ENCODE data around the gene HELZ.
"Not testable (repeated sequence)": the region's sequence is repeated elsewhere in the genome, so short reads cannot be mapped to it uniquely, and the experiment has no call there.

HELZ gene, protein sequence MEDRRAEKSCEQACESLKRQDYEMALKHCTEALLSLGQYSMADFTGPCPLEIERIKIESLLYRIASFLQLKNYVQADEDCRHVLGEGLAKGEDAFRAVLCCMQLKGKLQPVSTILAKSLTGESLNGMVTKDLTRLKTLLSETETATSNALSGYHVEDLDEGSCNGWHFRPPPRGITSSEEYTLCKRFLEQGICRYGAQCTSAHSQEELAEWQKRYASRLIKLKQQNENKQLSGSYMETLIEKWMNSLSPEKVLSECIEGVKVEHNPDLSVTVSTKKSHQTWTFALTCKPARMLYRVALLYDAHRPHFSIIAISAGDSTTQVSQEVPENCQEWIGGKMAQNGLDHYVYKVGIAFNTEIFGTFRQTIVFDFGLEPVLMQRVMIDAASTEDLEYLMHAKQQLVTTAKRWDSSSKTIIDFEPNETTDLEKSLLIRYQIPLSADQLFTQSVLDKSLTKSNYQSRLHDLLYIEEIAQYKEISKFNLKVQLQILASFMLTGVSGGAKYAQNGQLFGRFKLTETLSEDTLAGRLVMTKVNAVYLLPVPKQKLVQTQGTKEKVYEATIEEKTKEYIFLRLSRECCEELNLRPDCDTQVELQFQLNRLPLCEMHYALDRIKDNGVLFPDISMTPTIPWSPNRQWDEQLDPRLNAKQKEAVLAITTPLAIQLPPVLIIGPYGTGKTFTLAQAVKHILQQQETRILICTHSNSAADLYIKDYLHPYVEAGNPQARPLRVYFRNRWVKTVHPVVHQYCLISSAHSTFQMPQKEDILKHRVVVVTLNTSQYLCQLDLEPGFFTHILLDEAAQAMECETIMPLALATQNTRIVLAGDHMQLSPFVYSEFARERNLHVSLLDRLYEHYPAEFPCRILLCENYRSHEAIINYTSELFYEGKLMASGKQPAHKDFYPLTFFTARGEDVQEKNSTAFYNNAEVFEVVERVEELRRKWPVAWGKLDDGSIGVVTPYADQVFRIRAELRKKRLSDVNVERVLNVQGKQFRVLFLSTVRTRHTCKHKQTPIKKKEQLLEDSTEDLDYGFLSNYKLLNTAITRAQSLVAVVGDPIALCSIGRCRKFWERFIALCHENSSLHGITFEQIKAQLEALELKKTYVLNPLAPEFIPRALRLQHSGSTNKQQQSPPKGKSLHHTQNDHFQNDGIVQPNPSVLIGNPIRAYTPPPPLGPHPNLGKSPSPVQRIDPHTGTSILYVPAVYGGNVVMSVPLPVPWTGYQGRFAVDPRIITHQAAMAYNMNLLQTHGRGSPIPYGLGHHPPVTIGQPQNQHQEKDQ (N-terminal part only)

DNA sequence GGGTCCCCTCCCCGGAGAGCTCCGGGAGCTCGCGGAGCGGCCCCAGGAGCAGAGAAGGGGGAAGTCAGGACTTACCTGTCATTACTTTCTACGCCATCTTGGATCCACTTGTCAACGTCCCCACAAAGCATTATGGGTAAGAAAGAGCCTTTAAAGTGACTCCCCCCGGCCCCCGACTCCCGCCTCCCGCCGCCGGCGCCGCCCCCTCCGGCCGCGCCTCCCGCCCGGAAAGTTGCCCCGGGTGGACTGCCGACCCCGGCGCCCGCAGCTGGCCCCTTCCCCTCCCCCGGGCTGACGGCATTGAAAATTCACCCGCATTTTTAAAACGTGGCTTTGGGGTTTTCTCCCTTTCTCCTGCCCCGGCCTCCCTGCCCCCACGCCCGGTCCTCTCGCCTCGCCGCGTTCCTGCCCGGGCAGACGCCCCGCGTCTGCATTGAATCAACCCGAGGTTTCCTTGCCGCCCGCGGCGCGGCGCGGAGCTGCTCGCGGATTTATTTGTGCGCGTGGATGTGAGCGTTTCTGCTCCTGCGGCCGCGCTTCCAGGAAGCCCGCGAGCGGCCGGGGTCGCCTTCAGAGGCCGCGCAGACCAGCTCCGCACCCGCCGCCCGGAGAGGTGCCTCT lies at the start of gene HELZ:
Gene HELZ (minus strand): TSS at position 124 of the 621 bp plus-strand sequence. CDS start 26,392 bp downstream, outside the sequence.
- peak; percentile 62 for DNase-seq (ENCODE audit: low read depth)

GRCh38 chr17:67293251-67294203 lies 48.5 kb upstream of the HELZ start:
- no peak for DNase-seq (ENCODE audit: low read depth)

GRCh38 chr17:67290711-67291291 lies 45.8 kb upstream of the HELZ start:
- no peak for DNase-seq (ENCODE audit: low read depth)

DNA sequence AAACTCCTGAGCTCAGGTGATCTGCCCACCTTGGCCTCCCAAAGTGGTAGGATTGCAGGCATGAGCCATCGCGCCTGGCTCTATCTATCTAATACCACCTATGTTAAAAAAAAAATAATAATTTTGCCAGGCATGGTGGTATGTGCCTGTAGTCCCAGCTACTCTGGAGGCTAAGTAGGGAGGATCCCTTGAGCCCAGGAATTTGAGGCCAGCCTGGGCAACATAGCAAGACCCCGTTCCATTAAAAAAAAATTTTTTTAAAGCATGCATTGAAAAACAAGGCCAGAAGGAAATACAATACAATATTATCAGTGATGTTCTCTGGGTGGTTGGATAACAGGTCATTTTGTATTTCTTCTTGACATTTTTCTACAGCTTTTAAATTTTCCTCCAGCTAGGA lies 45.2 kb upstream of the HELZ start:
- no peak for DNase-seq (ENCODE audit: low read depth)

- peak; percentile 24 for DNase-seq (ENCODE audit: low read depth)
Measured at GRCh38 chr17:67289181-67289876, 44.3 kb upstream of the HELZ start.

DNA sequence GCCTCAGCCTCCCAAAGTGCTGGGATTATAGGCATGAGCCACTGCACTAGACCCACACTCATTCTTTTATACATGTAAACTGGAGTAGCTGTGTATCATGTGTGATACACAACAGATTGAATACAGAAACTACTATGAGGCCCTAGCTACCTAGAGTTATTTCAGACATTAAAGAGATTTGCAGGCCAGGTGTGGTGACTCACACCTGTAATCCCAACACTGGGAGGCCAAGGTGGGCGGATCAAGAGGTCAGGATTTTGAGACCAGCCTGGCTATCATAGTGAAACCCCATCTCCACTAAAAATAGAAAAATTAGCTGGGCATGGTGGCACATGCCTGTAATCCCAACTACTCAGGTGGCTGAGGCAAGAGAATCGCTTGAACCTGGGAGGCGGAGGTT lies 41.8 kb upstream of the HELZ start:
- DNase-seq (ENCODE audit: low read depth): not testable (repeated sequence)

GRCh38 chr17:67285360-67285759 lies 40.4 kb upstream of the HELZ start:
- no peak for DNase-seq (ENCODE audit: low read depth)

DNA sequence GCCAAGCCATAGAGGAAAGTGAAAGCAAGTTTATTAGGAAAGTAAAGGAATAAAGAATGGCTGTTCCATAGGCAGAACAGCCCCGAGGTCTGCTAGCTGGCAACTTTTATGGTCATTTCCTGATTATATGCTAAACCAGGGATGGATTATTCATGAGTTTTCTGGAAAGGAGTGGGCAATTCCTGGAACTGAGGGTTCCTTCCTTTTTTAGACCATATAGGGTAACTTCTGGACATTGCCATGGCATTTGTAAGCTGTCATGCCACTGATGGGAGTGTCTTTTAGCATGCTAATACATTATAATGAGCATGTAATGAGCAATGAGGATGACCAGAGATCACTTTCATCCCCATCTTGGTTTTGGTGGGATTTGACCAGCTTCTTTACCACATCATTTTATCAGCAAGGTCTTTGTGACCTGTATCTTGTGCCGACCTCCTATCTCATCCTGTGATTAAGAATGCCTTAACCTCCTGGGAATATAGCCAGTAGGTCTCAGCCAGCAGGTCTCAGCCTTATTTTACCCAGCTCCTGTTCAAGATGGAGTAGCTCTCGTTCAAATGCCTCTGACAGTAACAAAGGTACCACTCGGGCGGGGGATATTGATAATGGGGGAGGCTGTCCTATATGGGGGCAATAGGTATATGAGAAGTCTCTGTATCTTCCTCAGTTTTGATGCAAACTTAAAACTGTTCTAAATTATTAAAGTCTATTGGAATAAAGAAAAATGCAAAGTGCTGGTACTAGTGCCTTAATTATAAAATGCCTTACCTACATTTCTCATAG lies 38.9 kb upstream of the HELZ start:
- no peak for DNase-seq (ENCODE audit: low read depth)

GRCh38 chr17:67281743-67282142 lies 36.7 kb upstream of the HELZ start:
- no peak for DNase-seq (ENCODE audit: low read depth)

DNA sequence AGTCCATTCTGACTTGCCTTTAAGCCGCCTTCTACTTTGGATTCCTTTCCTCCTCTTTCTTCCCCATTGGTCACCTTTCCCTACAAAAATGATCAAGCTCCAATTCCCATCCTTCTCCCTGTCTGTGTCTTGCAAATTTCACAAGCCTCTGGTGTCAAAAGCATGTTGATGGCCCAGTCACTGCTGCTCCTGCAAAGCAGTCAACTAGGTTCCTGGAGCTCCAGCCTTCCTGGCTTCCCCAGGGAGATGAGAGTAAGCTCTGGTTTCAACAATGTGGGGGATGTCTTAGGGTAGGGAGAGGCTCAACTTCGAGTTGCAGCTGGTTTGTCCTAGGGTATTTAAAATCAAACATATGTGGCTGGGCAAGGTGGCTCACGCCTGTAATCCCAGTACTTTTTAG lies 36.1 kb upstream of the HELZ start:
- DNase-seq (ENCODE audit: low read depth): no peak

- no peak for DNase-seq (ENCODE audit: low read depth)
Measured at GRCh38 chr17:67280279-67280678, 35.3 kb upstream of the HELZ start.

DNA sequence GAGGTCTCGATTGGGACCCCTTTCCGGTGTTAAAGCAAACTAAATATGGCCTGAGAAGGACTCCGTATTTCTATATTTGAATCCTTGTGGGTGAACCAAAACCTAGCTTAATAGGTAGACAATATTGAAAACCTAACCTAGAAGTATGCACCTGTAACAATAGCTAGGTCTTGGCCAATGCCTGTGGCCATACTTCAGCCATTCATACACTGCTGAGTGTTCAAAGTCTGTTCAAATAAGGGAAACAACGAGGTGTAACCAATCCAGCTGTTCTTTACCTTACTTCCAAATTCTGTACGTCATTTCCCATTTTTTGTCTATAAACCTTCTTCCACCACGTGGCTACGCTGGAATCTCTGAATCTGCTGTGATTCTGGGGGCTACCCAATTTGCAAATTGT lies 34.1 kb upstream of the HELZ start:
- DNase-seq (ENCODE audit: low read depth): no peak

GRCh38 chr17:67278363-67278762 lies 33.4 kb upstream of the HELZ start:
- DNase-seq (ENCODE audit: low read depth): no peak

- no peak for DNase-seq (ENCODE audit: low read depth)
Measured at GRCh38 chr17:67276075-67276474, 31.1 kb upstream of the HELZ start.

DNA sequence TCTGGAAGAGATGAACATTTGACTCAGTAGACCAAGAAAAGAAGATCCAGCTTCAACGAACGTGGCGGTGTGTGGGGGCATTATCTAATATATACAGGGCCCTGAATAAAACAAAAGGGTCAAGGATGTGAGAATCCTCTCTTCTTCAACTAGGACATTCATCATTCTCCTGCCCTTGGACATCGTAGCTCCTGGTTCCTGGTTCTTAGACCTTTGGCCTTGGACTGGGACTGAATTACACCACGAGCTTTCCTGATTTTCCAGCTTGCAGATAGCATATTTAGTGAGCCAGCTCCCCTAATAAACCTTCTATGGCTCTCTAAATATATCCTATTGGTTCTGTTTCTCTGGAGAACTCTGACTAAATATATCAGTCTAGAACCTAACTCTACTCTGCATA lies 29.5 kb upstream of the HELZ start:
- no peak for DNase-seq (ENCODE audit: low read depth)

- no peak for DNase-seq (ENCODE audit: low read depth)
Measured at GRCh38 chr17:67273900-67274299, 28.9 kb upstream of the HELZ start.

- DNase-seq (ENCODE audit: low read depth): no peak
Measured at GRCh38 chr17:67272312-67273047, 27.5 kb upstream of the HELZ start.

DNA sequence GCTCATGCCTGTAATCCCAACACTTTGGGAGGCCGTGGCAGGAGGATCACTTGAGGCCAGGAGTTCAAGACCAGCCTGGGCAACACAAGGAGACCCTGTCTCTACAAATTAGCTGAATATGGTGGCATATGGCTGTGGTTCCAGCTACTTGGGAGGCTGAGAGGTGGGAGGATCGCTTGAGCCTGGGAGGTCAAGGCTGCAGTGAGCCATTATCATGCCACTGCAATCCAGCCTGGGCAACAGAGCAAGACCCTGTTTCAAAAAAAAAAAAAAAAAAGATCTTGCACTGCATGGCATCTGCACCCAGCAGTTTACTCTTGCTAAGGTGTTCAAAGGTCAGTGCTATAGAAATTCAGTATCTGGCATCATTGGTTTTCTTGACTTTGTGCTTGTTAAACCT lies 26.2 kb upstream of the HELZ start:
- DNase-seq (ENCODE audit: low read depth): not testable (repeated sequence)

Measured in GM04504 (cell line).